ENCODE results near the gene TRMT2B. TPM values are rescaled to one million over a fixed set of nuclear protein-coding genes. Genes with fewer than 3 reads are reported as not detected.

The TRMT2B gene
- total RNA-seq, 1 donor = 17.0 TPM

Other genes with a start within 250 kb of the TRMT2B start
- gene CSTF2, start 231.7 kb downstream of the TRMT2B start, total RNA-seq = 14.5 TPM
- gene NOX1, start 177.8 kb downstream of the TRMT2B start, total RNA-seq = not detected
- gene XKRX, start 123.2 kb downstream of the TRMT2B start, total RNA-seq = under 0.01 TPM
- not detected for gene ARL13A, start 82.4 kb downstream of the TRMT2B start, total RNA-seq
- not detected for gene TMEM35A, start 26.8 kb upstream of the TRMT2B start, total RNA-seq
- gene CENPI, start 46.1 kb upstream of the TRMT2B start, total RNA-seq = 1.9 TPM
- under 0.01 TPM for gene DRP2, start 167.7 kb upstream of the TRMT2B start, total RNA-seq
- gene TAF7L, start 239.2 kb upstream of the TRMT2B start, total RNA-seq = under 0.01 TPM

Measured in hematopoietic multipotent progenitor cell (in vitro differentiated cells).